HEK293 (cell line): ENCODE results near the gene NPC1.

Experiments used
- CTCF ChIA-PET: fragments of 350-600 bp; formaldehyde crosslinking; extraction: SDS; loops from one replicate; lab custom pipeline; 2021; ENCODE audit warnings: antibody characterized with exemption; lab: Yijun Ruan, JAX
- POLR2A ChIA-PET: fragments of 300-600 bp; formaldehyde crosslinking; extraction: SDS; loops from one replicate; lab custom pipeline; 2020; ENCODE audit warnings: antibody characterized with exemption, inconsistent platforms; lab: Yijun Ruan, JAX
- H3K27ac ChIP-seq: fragments of 200-500 bp; sonication (Bioruptor generic); 2 replicates; pipeline ENCODE4 v1.5.1; 2014; ENCODE audit warnings: low read depth, low read length, control low read depth, inconsistent platforms; ENCODE audit errors: extremely low read depth
- H3K36me3 ChIP-seq, 2 experiments: fragments of 200-500 bp in 1 of 2; sonication (Bioruptor generic) in 1 of 2; 1 replicate in 1 of 2; 2 replicates in 1 of 2; pipeline ENCODE4 v1.5.1; 2014 to 2017; ENCODE audit warnings: inconsistent platforms in 2 of 2, low read length in 2 of 2; ENCODE audit not compliant: control insufficient read depth in 2 of 2, insufficient read depth in 1 of 2
- H3K4me1 ChIP-seq: fragments of 200-500 bp; sonication (Bioruptor generic); 2 replicates; pipeline ENCODE4 v1.5.1; 2014; ENCODE audit warnings: mild to moderate bottlenecking, low read length, inconsistent platforms; ENCODE audit not compliant: control insufficient read depth, insufficient read depth
- H3K4me3 ChIP-seq: 2 replicates; pipeline ENCODE4 v1.5.1; 2011; ENCODE audit warnings: low read depth, mild to moderate bottlenecking, control low read depth, low read length, moderate library complexity
- H3K9me3 ChIP-seq: fragments of 200-500 bp; sonication (Bioruptor generic); 2 replicates; pipeline ENCODE4 v1.5.1; 2014; ENCODE audit warnings: low read depth, low read length, inconsistent platforms; ENCODE audit not compliant: control insufficient read depth, insufficient read depth
- ATF2 ChIP-seq: fragments of 450-650 bp; formaldehyde crosslinking; IDR thresholded peaks from 2 replicates; pipeline ENCODE4 v1.5.1; 2016; ENCODE audit warnings: missing biosample characterization, missing genetic modification characterization, low read depth
- EGR2 ChIP-seq: fragments of 450-650 bp; formaldehyde crosslinking; IDR thresholded peaks from 2 replicates; pipeline ENCODE4 v1.5.1; 2016; ENCODE audit warnings: low read depth, missing biosample characterization, missing genetic modification characterization
- INSM2 ChIP-seq: fragments of 450-650 bp; formaldehyde crosslinking; IDR thresholded peaks from 2 replicates; pipeline ENCODE4 v1.5.1; 2016; ENCODE audit warnings: missing biosample characterization, missing genetic modification characterization
- MYNN ChIP-seq: fragments of 450-650 bp; formaldehyde crosslinking; IDR thresholded peaks from 2 replicates; pipeline ENCODE4 v1.5.1; 2016; ENCODE audit warnings: missing biosample characterization, missing genetic modification characterization, borderline replicate concordance
- TSHZ1 ChIP-seq: fragments of 450-650 bp; formaldehyde crosslinking; IDR thresholded peaks from 2 replicates; pipeline ENCODE4 v1.5.1; 2016; ENCODE audit warnings: missing biosample characterization, missing genetic modification characterization, borderline replicate concordance
- ZBTB6 ChIP-seq: fragments of 450-650 bp; formaldehyde crosslinking; IDR thresholded peaks from 2 replicates; pipeline ENCODE4 v1.5.1; 2017; ENCODE audit warnings: missing biosample characterization, missing genetic modification characterization
- ZNF121 ChIP-seq: fragments of 450-650 bp; formaldehyde crosslinking; IDR thresholded peaks from 2 replicates; pipeline ENCODE4 v1.5.1; 2016; ENCODE audit warnings: missing biosample characterization, missing genetic modification characterization
- ZNF133 ChIP-seq: fragments of 450-650 bp; formaldehyde crosslinking; IDR thresholded peaks from 2 replicates; pipeline ENCODE4 v1.5.1; 2016; ENCODE audit warnings: missing biosample characterization, missing genetic modification characterization
- ZNF140 ChIP-seq: fragments of 450-650 bp; formaldehyde crosslinking; IDR thresholded peaks from 2 replicates; pipeline ENCODE4 v1.5.1; 2016; ENCODE audit warnings: missing biosample characterization, missing genetic modification characterization
- ZNF280D ChIP-seq: fragments of 450-650 bp; formaldehyde crosslinking; IDR thresholded peaks from 2 replicates; pipeline ENCODE4 v1.5.1; 2016; ENCODE audit warnings: missing biosample characterization, missing genetic modification characterization
- ZNF302 ChIP-seq: fragments of 450-650 bp; formaldehyde crosslinking; IDR thresholded peaks from 2 replicates; pipeline ENCODE4 v1.5.1; 2016; ENCODE audit warnings: missing biosample characterization, missing genetic modification characterization, low read depth
- ZNF449 ChIP-seq: fragments of 450-650 bp; formaldehyde crosslinking; IDR thresholded peaks from 2 replicates; pipeline ENCODE4 v1.5.1; 2017; ENCODE audit warnings: missing biosample characterization, mild to moderate bottlenecking, missing genetic modification characterization, moderate library complexity
- ZNF837 ChIP-seq: fragments of 450-650 bp; formaldehyde crosslinking; IDR thresholded peaks from 2 replicates; pipeline ENCODE4 v1.5.1; 2016; ENCODE audit warnings: missing biosample characterization, missing genetic modification characterization

NPC1 gene

GRCh38 chr18:23539296-23539695, 47.0 kb downstream of the NPC1 start:
- ChIA-PET CTCF (interaction anchor here (0.5 kb wide), 1 partner anchor 219 kb away, joined by 3 read pairs; no protein-coding TSS in a partner anchor), POLR2A (no interaction called here)
- TF ChIP-seq INSM2 (tag by site-specific recombination) (no peak), MYNN (tag by site-specific recombination) (no peak), ZBTB6 (tag by site-specific recombination) (no peak), ZNF121 (tag by site-specific recombination) (no peak), ZNF133 (tag by site-specific recombination) (no peak), TSHZ1 (tag by site-specific recombination) (no peak), ATF2 (tag by site-specific recombination) (no peak), ZNF837 (tag by site-specific recombination) (no peak), ZNF449 (tag by site-specific recombination) (no peak), EGR2 (tag by site-specific recombination) (no peak), ZNF302 (tag by site-specific recombination) (no peak), ZNF140 (tag by site-specific recombination) (no peak), ZNF280D (tag by site-specific recombination) (no peak)
- H3K4me1 ChIP-seq, result no peaks in the 10 kb centered on the region
- peaks cover 27 to 99% of the 10 kb centered on the region in 2 experiments for H3K36me3 ChIP-seq
- no peak overlapping the region for H3K27ac ChIP-seq
- H3K4me3 ChIP-seq, result no peak overlapping the region
- H3K9me3 ChIP-seq, result no peaks in the 10 kb centered on the region
